ENCODE measurements around the gene DCDC1.

DCDC1 gene

DNA sequence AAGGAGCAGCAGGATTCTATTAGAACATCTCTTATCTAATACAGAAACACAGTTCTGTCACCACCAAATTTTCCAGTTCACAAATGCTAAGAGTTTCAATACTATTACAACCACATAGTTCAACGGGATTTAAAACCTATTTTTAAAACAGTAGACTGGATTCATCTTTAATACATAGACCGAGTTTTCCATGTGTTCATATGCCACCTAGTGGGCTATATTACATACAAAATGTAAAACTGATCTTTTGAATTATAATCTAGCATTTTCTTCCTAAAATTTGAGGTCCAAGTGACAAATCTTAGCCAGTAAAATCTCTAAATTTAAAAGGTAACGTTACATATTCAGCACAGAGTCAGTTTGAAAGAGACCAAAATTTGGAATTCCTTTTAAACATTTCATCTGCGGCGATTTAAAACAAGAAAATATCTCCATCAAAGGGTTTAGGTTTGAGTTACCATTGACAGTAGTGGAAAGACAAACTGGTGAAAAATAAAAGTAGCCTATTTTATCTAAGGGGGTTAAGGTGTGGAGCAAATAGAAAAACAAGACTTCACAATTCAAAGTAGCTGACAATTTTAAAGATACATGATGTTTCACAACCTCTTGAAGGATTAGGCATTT, 514.0 kb downstream of the DCDC1 start:
- peak; percentile 31 for DNase-seq (ENCODE audit: low read depth)
- TF ChIP-seq, protein P1, sequence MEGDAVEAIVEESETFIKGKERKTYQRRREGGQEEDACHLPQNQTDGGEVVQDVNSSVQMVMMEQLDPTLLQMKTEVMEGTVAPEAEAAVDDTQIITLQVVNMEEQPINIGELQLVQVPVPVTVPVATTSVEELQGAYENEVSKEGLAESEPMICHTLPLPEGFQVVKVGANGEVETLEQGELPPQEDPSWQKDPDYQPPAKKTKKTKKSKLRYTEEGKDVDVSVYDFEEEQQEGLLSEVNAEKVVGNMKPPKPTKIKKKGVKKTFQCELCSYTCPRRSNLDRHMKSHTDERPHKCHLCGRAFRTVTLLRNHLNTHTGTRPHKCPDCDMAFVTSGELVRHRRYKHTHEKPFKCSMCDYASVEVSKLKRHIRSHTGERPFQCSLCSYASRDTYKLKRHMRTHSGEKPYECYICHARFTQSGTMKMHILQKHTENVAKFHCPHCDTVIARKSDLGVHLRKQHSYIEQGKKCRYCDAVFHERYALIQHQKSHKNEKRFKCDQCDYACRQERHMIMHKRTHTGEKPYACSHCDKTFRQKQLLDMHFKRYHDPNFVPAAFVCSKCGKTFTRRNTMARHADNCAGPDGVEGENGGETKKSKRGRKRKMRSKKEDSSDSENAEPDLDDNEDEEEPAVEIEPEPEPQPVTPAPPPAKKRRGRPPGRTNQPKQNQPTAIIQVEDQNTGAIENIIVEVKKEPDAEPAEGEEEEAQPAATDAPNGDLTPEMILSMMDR (IDR thresholded peaks at IDR 0.05; ENCODE audit: low read length, missing control alignments) = peak; percentile 33
- no peak overlapping the region for H3K4me3 ChIP-seq (replicated peaks; ENCODE audit: low read depth, low read length)

DNA sequence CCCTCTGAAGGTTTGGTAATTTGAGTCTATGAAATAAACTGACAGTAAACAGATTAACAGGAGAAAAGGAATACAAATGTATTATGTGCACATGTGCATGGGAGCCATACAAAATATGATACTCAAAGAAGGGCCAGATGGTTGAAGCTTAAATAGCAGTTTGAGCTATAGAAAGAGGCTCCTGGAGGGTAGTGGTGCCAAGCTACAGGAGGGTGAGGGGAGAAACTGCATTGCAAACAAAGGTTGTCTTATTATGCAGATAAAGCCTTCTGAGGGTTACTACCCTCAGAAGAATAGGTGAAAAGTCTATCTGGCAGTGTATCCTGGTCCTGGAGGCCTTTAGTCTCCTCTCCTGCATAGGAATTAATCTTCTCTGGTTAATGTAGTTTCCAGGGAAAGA, 516.1 kb downstream of the DCDC1 start:
- H3K4me3 ChIP-seq (replicated peaks; ENCODE audit: low read depth, low read length) = no peak overlapping the region
- TF ChIP-seq, protein P1 (IDR thresholded peaks at IDR 0.05; ENCODE audit: low read length, missing control alignments) = no peak
- no peak for DNase-seq (ENCODE audit: low read depth)

DNA sequence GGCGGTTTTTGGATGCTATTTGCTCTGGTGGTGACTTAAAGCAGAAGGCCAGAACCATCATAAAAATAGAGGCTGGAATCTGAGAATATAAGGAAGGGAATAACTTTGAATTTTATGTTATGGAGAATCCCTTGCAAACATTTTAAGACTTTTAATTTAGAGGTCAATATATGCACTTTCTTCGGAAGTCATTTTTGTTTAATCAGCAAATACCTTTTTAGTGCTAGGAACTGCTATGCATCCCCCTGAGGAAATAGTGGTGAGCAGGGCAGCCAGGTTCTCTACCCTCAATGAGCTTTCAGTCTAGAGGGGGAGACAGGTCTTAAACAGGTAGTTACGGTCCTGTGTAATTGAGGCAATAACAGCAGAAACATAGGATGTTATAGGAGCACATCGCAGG, 516.9 kb downstream of the DCDC1 start:
- no peak overlapping the region for H3K4me3 ChIP-seq (replicated peaks; ENCODE audit: low read depth, low read length)
- TF ChIP-seq, protein P1 (IDR thresholded peaks at IDR 0.05; ENCODE audit: low read length, missing control alignments) = no peak
- no peak for DNase-seq (ENCODE audit: low read depth)

DNA sequence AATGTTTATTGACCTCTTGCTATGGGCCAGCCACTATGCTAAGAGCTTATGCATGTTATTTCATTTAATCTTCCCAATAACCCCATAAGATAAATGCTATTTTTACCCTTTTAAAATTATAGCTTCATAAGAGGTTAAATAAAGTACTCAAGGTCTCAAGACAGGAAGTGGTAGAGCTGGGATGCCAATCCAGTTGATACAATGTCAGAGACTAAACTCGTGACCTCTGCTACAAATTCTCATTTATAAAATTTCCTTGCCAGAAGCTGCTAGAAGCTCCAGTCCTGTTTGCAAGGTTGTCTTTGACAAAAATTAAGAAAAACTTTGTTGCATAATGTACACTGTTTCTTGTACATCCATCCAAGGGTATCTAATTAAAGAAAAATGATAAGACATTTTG, 517.4 kb downstream of the DCDC1 start:
- TF ChIP-seq, protein P1 (IDR thresholded peaks at IDR 0.05; ENCODE audit: low read length, missing control alignments) = no peak
- no peak overlapping the region for H3K4me3 ChIP-seq (replicated peaks; ENCODE audit: low read depth, low read length)
- no peak for DNase-seq (ENCODE audit: low read depth)

DNA sequence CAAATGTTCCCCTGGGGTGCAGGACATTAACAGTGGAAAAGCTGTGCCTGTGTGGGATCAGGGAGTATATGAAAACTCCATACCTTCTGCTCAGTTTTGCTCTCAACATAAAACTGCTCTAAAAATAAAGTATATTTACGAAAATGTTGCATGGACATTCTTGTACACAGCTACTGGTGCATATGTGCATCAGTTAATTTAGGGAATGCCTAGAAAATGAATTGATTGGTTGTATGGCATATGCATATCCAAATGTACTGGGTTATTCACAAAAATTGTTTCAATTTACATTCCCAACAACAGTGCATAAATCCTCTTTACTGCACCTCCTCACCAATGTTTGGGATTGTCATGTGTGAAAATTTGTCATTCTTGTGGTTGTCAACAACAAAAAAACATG, 532.3 kb downstream of the DCDC1 start:
- no peak overlapping the region for H3K4me3 ChIP-seq (replicated peaks; ENCODE audit: low read depth, low read length)
- no peak for DNase-seq (ENCODE audit: low read depth)
- TF ChIP-seq, protein P1 (IDR thresholded peaks at IDR 0.05; ENCODE audit: low read length, missing control alignments) = no peak

DNA sequence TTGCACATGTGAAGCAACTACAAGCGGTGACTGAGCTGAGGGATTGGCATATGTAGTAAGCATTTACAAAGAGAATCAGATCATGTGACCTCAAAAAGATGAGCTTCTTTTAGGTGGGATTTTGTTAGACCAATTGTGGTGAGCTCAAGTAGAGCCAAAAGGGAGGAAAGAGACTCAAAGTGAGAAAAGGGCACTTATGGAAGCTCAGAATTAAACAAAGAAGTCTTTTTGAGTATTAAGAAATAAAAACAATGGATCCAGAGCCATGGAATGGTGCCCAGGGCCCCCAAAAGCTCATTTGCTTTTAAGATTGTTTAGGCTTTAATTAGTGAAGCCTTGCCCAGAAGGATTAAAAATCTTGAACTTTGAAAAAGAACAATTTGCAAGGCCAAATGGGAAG, 536.7 kb downstream of the DCDC1 start:
- no peak overlapping the region for H3K4me3 ChIP-seq (replicated peaks; ENCODE audit: low read depth, low read length)
- no peak for DNase-seq (ENCODE audit: low read depth)
- TF ChIP-seq, protein P1 (IDR thresholded peaks at IDR 0.05; ENCODE audit: low read length, missing control alignments) = no peak

DNA sequence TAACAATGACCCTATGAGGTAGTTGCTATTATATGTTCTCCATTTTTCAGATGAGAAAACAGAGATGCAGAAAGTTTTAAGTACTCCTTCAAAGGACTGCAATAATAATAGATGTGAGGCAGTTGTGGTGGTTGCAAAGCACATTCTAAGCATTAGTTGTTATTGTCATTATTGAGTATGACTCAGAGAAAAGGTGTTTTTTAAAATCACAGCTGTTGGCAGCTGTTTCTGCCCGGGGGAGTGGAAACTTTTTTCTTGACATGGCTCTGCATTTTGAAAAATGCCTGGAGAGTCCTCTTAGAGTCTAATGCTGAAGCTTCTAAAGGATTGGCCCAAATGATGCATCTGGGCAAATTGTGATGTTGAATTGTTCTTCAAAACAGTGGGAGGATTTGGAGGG, 538.9 kb downstream of the DCDC1 start:
- no peak for DNase-seq (ENCODE audit: low read depth)
- H3K4me3 ChIP-seq (replicated peaks; ENCODE audit: low read depth, low read length) = no peak overlapping the region
- TF ChIP-seq, protein P1 (IDR thresholded peaks at IDR 0.05; ENCODE audit: low read length, missing control alignments) = no peak

All from fibroblast of pulmonary artery (primary cell).